Upper lobe of left lung (tissue), 6 donors: Measurements from ENCODE around the gene NHLRC4. TPM values are rescaled to one million over a fixed set of nuclear protein-coding genes. Genes with fewer than 3 reads are reported as not detected.

Source experiments
- ATAC-seq, 2 donors: fragments of 200-7000 bp; cut with Tn5 transposase; one replicate each; pipeline ENCODE4 v1.9.1; 2022; ENCODE audit warnings: mild to moderate bottlenecking in 2 of 2, moderate library complexity in 2 of 2; ENCODE audit not compliant: low FRiP score in 2 of 2
- DNase-seq, 2 donors: peaks; one replicate each; pipeline ENCODE4 v3.0.0-alpha.2; 2019 to 2020
- H3K27ac ChIP-seq, 4 donors: fragments of 200-600 bp; sonication (generic); one replicate each; pipeline ENCODE4 v1.5.1; 2016 to 2019
- H3K27me3 ChIP-seq, 4 donors: fragments of 200-600 bp; sonication (generic); one replicate each; pipeline ENCODE4 v1.5.1; 2017 to 2019
- H3K36me3 ChIP-seq, 4 donors: fragments of 200-600 bp; sonication (generic); one replicate each; pipeline ENCODE4 v1.5.1; 2016 to 2019
- H3K4me1 ChIP-seq, 4 donors: fragments of 200-600 bp; sonication (generic); one replicate each; pipeline ENCODE4 v1.5.1; 2018 to 2019
- H3K4me3 ChIP-seq, 4 donors: fragments of 200-600 bp; sonication (generic); one replicate each; pipeline ENCODE4 v1.5.1; 2017 to 2019; ENCODE audit warnings: mild to moderate bottlenecking in 2 of 4, moderate library complexity in 1 of 4
- H3K9me3 ChIP-seq, 4 donors: fragments of 200-600 bp; sonication (generic); one replicate each; pipeline ENCODE4 v1.5.1; 2018 to 2019
- CTCF ChIP-seq, 6 experiments: fragments of 450-650 bp in 4 of 6; fragments of 200-600 bp in 2 of 6; sonication (generic) in 2 of 6; IDR thresholded peaks; one replicate each; pipeline ENCODE4 v1.5.1; 2016 to 2019; ENCODE audit warnings: antibody characterized with exemption in 6 of 6
- EP300 ChIP-seq, 4 donors: sonication (generic); formaldehyde crosslinking; IDR thresholded peaks; one replicate each; pipeline ENCODE4 v1.5.1; 2017; ENCODE audit warnings: antibody characterized with exemption in 4 of 4, control low read depth in 2 of 4
- POLR2A ChIP-seq, 4 donors: fragments of 450-650 bp; IDR thresholded peaks; one replicate each; pipeline ENCODE4 v1.5.1; 2016 to 2017; ENCODE audit warnings: antibody characterized with exemption in 4 of 4, mild to moderate bottlenecking in 2 of 4
- POLR2AphosphoS5 ChIP-seq, 2 donors: sonication (generic); formaldehyde crosslinking; IDR thresholded peaks; one replicate each; pipeline ENCODE4 v1.5.1; 2017; ENCODE audit warnings: antibody characterized with exemption in 2 of 2
- WGBS, 2 donors: methylation state at CpG; one replicate each; pipeline ENCODE4 v1.1.5; 2017 to 2018; 5-methylcytosine and 5-hydroxymethylcytosine counted together
- total RNA-seq, 6 donors: library from RNA; depleted of rRNA in 4 of 6; stranded (reverse); fragments of >200 nt in 4 of 6; gene quantifications; one replicate each; pipeline versions ENCODE4 v1.1.0 to v1.2.1, GENCODE V29; 2016 to 2021
- donor health status: DM: no; HTN: no; CAD: no; lungs with moderate emphysema.
- donor health status: DM: no; HTN: yes; CAD: no; lungs with severe emphysema.

Gene NHLRC4
- total RNA-seq, 6 donors from 2014 or later, result 1.2 to 7.8 (median 3.3) TPM

DNA sequence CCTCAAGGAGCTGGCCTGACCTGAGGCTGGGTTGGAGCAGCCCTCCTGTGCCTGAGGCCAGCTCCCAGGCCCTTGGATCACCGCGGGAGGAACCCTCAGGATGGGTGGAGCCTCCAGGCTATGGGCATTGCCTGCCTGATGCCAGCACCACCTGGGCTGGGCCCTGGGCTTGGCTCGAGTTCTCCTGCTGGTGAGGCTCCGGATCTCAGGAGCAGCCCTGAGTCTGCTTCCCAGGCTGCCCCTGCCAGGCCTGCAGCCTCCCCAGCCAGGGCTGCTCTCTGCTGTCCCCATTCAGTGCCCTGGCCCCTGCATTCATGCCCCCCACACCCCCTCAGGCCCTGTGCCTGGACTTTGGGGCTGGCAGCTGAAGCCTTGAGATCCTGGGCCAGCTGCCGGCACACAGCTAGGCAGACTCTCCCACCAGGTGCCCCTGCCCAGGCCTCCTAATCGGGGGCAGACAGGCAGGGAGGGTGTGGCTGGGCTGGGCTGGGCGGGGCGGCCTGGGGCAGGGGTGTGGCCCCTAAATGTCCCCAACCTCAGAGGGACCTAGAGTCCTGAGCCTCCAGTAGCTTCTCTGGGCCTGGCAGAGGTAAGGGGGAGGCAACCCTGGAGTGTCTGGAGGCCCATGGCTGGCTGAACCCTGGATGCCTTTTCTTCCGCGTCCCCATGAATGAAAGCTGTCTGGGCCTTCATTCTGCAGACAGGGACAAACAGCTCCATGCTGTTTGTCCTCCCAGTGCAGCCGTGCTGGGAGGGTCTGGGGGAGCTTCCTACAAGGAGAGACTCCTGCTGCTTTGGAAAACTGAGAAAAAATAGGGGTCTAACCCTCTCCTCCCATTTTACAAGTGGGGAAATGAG lies 1.8 kb downstream of the NHLRC4 start:
- no peak for ATAC-seq

DNA sequence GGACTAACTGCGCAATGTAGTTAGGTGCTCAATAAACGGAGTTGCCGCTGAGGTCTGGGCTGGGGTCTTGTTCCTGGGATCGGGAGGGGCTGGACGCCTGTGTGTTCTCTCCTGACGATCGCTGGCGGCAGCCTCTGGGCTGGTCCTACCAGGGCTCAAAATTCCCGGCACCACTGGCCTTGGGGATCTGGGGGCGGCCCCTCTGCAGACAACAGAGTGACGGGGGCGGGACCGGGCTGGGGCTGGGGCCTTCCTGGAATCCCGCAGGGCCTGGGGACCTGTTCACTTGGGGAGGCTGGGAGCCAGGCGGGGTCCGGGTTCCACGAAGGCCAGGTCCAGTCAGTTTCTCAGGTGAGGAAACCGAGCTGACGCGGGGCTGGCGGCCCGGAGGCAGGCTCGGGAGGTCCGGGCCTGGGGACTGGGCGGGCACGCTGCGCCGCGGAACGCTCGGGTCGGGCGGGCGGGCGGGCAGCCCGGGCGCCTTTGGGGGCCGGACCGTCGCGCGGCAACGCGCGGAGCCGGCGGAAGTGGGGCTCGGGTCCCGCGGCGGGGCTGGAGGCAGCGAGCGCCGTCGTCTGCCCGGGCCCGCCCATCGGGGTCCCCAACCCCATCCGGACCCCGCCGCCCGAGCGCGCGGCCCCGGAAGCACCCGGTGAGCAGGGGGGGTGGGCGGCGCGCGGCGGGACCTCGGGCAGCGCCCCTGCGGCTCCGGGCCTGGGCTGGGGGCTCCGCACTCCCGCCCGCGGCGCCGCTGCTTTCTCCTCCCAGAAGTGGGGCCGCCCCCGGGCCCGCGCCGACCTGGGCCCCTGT lies 2.8 kb downstream of the NHLRC4 start, which contains the start of gene PIGQ:
PIGQ (plus strand) TSS at position 524 of the 810 bp plus-strand sequence. CDS start 4,107 bp downstream, outside the sequence.
- ATAC-seq (peak in 1 of 2 donors; percentile 78), DNase-seq (peak; percentile 69 to 94)
- TF ChIP-seq POLR2AphosphoS5 (IDR thresholded peaks at IDR 0.05) (no peak), POLR2A (IDR thresholded peaks at IDR 0.05) (peak in 1 of 4 donors; percentile 56), CTCF (IDR thresholded peaks at IDR 0.05) (no peak)
- Histone ChIP-seq H3K36me3 (peaks cover under 1 to 13% (median 9%) of the 10 kb centered on the region in 4 donors), H3K4me3 (peak within 1 kb of the TSS; percentile 81 to 99 (median 98)), H3K27ac (peak within 1 kb of the TSS; percentile 77 to 88 (median 84)), H3K9me3 (no peaks in the 10 kb centered on the region), H3K27me3 (no peaks in the 10 kb centered on the region), H3K4me1 (peaks cover 32 to 60% (median 37%) of the 10 kb centered on the region in 4 donors)
- WGBS, 2 donors, result 10% methylated on average over 15 of the region's 87 CpGs; no CpG with 5 or more reads in 1 of the 2 donors

More for the DNA sequence above, 1.8 kb downstream of the NHLRC4 start:
- Histone ChIP-seq H3K4me1 (peaks cover 32 to 60% (median 37%) of the 10 kb centered on the region in 4 donors), H3K36me3 (peaks cover 0 to 3% (median 0%) of the 10 kb centered on the region in 4 donors), H3K9me3 (no peaks in the 10 kb centered on the region), H3K27ac (peak overlapping the region in 3 of 4 donors; percentile 81 to 88 (median 88)), H3K27me3 (no peaks in the 10 kb centered on the region), H3K4me3 (peak overlapping the region in 2 of 4 donors; percentile 81 to 99)
- no peak for TF ChIP-seq POLR2AphosphoS5 (IDR thresholded peaks at IDR 0.05)
- TF ChIP-seq CTCF (IDR thresholded peaks at IDR 0.05), result no peak
- no peak for DNase-seq
- 75 to 81% methylated on average over 1 to 8 of the region's 11 CpGs for WGBS, 2 donors

- H3K4me1 ChIP-seq, result peaks cover 15 to 30% (median 18%) of the 10 kb centered on the region in 4 donors
- no peak for ATAC-seq
- 86 to 91% methylated on average over 15 to 27 of the region's 27 CpGs for WGBS, 2 donors
- no peaks in the 10 kb centered on the region for H3K27me3 ChIP-seq
- H3K9me3 ChIP-seq, result no peaks in the 10 kb centered on the region
- peak in 1 of 2 donors; percentile 79 for DNase-seq
- no peak overlapping the region for H3K4me3 ChIP-seq
- H3K27ac ChIP-seq, result no peak overlapping the region
- TF ChIP-seq POLR2A (IDR thresholded peaks at IDR 0.05) (no peak), EP300 (IDR thresholded peaks at IDR 0.05) (no peak), CTCF (IDR thresholded peaks at IDR 0.05) (no peak), POLR2AphosphoS5 (IDR thresholded peaks at IDR 0.05) (no peak)
- H3K36me3 ChIP-seq, result peaks cover 5 to 28% (median 24%) of the 10 kb centered on the region in 4 donors
Observed at GRCh38 chr16:572865-573650, 6.3 kb downstream of the NHLRC4 start.

GRCh38 chr16:574021-574760 lies 7.4 kb downstream of the NHLRC4 start:
- peak in 1 of 2 donors; percentile 77 for DNase-seq
- no peak overlapping the region for H3K27ac ChIP-seq
- H3K27me3 ChIP-seq, result no peaks in the 10 kb centered on the region
- no peaks in the 10 kb centered on the region for H3K9me3 ChIP-seq
- ATAC-seq, result no peak
- H3K36me3 ChIP-seq, result peaks cover 5 to 28% (median 24%) of the 10 kb centered on the region in 4 donors
- H3K4me3 ChIP-seq, result no peak overlapping the region
- TF ChIP-seq POLR2A (IDR thresholded peaks at IDR 0.05) (no peak), CTCF (IDR thresholded peaks at IDR 0.05) (no peak), EP300 (IDR thresholded peaks at IDR 0.05) (no peak), POLR2AphosphoS5 (IDR thresholded peaks at IDR 0.05) (no peak)
- 97% methylated on average over 32 of the region's 46 CpGs; no CpG with 5 or more reads in 1 of the 2 donors for WGBS, 2 donors
- H3K4me1 ChIP-seq, result peaks cover 14 to 26% (median 16%) of the 10 kb centered on the region in 4 donors
